Brain microvascular endothelial cell (primary cell): ENCODE data around the gene KLHL29.

ENCODE experiments used
- DNase-seq: peaks from one replicate; pipeline ENCODE4 v3.0.0-alpha.2; 2020
- H3K27ac ChIP-seq: fragments of 250-450 bp; sonication (Bioruptor Pico); 2 replicates; pipeline ENCODE4 v1.5.1; 2020; ENCODE audit warnings: mild to moderate bottlenecking, moderate library complexity
- H3K27me3 ChIP-seq: fragments of 250-450 bp; sonication (Bioruptor Pico); replicated peaks from 2 replicates; pipeline ENCODE4 v1.5.1; 2020; ENCODE audit warnings: mild to moderate bottlenecking
- H3K36me3 ChIP-seq: fragments of 250-450 bp; sonication (Bioruptor Pico); replicated peaks from 2 replicates; pipeline ENCODE4 v1.5.1; 2020; ENCODE audit warnings: mild to moderate bottlenecking
- H3K4me3 ChIP-seq: 2 replicates; pipeline ENCODE4 v1.5.1; 2011; ENCODE audit warnings: low read depth, mild to moderate bottlenecking, control low read depth, low read length, moderate library complexity
- CTCF ChIP-seq: IDR thresholded peaks from 2 replicates; pipeline ENCODE4 v1.5.1; 2011; ENCODE audit warnings: low read depth, mild to moderate bottlenecking, moderate library complexity, low read length, control low read depth, inconsistent platforms; ENCODE audit errors: missing control alignments
- in situ Hi-C: cut with HindIII; loops from 2 replicates; pipeline ENCODE4 v1.10.0; 2017; ENCODE audit warnings: low sequenced_read_pairs, low pct_ligation_motif_present

KLHL29 gene

GRCh38 chr2:23561088-23561487 lies 176.1 kb downstream of the KLHL29 start:
- Histone ChIP-seq H3K27me3 (no peaks in the 10 kb centered on the region), H3K4me3 (no peak overlapping the region), H3K27ac (no peak overlapping the region), H3K36me3 (no peaks in the 10 kb centered on the region)
- in situ Hi-C loops = no loop called here
- no peak for TF ChIP-seq CTCF
- DNase-seq = no peak

- in situ Hi-C loops = no loop called here
- no peak overlapping the region for H3K27ac ChIP-seq
These were observed 176.6 kb downstream of the KLHL29 start for GRCh38 chr2:23561544-23561943.

GRCh38 chr2:23562143-23562542 lies 177.2 kb downstream of the KLHL29 start:
- in situ Hi-C loops = no loop called here
- TF ChIP-seq CTCF = no peak
- Histone ChIP-seq H3K27me3 (no peaks in the 10 kb centered on the region), H3K4me3 (no peak overlapping the region), H3K27ac (no peak overlapping the region), H3K36me3 (no peaks in the 10 kb centered on the region)
- DNase-seq = no peak

More at GRCh38 chr2:23561544-23561943, 176.6 kb downstream of the KLHL29 start:
- Histone ChIP-seq H3K36me3 (no peaks in the 10 kb centered on the region), H3K4me3 (no peak overlapping the region), H3K27me3 (no peaks in the 10 kb centered on the region)
- TF ChIP-seq CTCF = no peak
- no peak for DNase-seq

GRCh38 chr2:23563151-23563550 lies 178.2 kb downstream of the KLHL29 start:
- DNase-seq = no peak
- no peaks in the 10 kb centered on the region for H3K27me3 ChIP-seq
- no peak overlapping the region for H3K4me3 ChIP-seq
- no peak for TF ChIP-seq CTCF
- no peak overlapping the region for H3K27ac ChIP-seq
- in situ Hi-C loops = no loop called here
- no peaks in the 10 kb centered on the region for H3K36me3 ChIP-seq

GRCh38 chr2:23563673-23564614 lies 179.0 kb downstream of the KLHL29 start:
- H3K36me3 ChIP-seq = no peaks in the 10 kb centered on the region
- in situ Hi-C loops = no loop called here
- no peak overlapping the region for H3K4me3 ChIP-seq
- no peak overlapping the region for H3K27ac ChIP-seq
- peak; percentile 50 for TF ChIP-seq CTCF
- DNase-seq = peak; percentile 8
- H3K27me3 ChIP-seq = no peaks in the 10 kb centered on the region
